Large intestine (tissue), 3 donors: ENCODE data around the gene TEP1. TPM values are rescaled to one million over a fixed set of nuclear protein-coding genes. Genes with fewer than 3 reads are reported as not detected.

Source experiments
- DNase-seq, 2 donors: peaks; one replicate each; pipeline versions ENCODE4 v3.0.0 to v3.0.0-alpha.2; 2013
- H3K27ac ChIP-seq: one replicate; pipeline ENCODE4 v1.5.1; 2013; ENCODE audit warnings: low read length
- H3K27me3 ChIP-seq: 2 replicates; pipeline ENCODE4 v1.6.1; 2013; ENCODE audit warnings: low read length; ENCODE audit not compliant: control insufficient read depth, insufficient read depth
- H3K36me3 ChIP-seq: 2 replicates; pipeline ENCODE4 v1.6.1; 2013; ENCODE audit warnings: low read length; ENCODE audit not compliant: control insufficient read depth, insufficient read depth
- H3K4me1 ChIP-seq: one replicate; pipeline ENCODE4 v1.6.1; 2013; ENCODE audit warnings: low read length; ENCODE audit not compliant: control insufficient read depth, insufficient read depth
- H3K4me3 ChIP-seq: one replicate; pipeline ENCODE4 v1.5.1; 2013; ENCODE audit warnings: low read length
- H3K9me3 ChIP-seq: one replicate; pipeline ENCODE4 v1.6.1; 2013; ENCODE audit warnings: mild to moderate bottlenecking, low read depth, low read length, moderate library complexity; ENCODE audit not compliant: control insufficient read depth
- WGBS: methylation state at CpG from one replicate; pipeline ENCODE4 v1.1.5; 2013; ENCODE audit warnings: low lambda C conversion rate; ENCODE audit not compliant: insufficient coverage; 5-methylcytosine and 5-hydroxymethylcytosine counted together
- polyA plus RNA-seq: library from polyadenylated mRNA; unstranded; fragments of 120-200 nt; gene quantifications from one replicate; pipeline ENCODE4 v1.2.1, GENCODE V29; 2013

Gene TEP1
- polyA plus RNA-seq, 1 donor, result 98.8 TPM

GRCh38 chr14:20387576-20387975 lies 25.7 kb downstream of the TEP1 start:
- Histone ChIP-seq H3K4me3 (no peak overlapping the region), H3K4me1 (no peaks in the 10 kb centered on the region), H3K27ac (no peak overlapping the region), H3K9me3 (no peaks in the 10 kb centered on the region), H3K36me3 (peaks cover 93% of the 10 kb centered on the region), H3K27me3 (no peaks in the 10 kb centered on the region)
- DNase-seq, result no peak
- WGBS, result 100% methylated on average over 1 of the region's 6 CpGs

- no peak overlapping the region for H3K4me3 ChIP-seq
- DNase-seq, result no peak
- H3K27ac ChIP-seq, result no peak overlapping the region
- H3K27me3 ChIP-seq, result no peaks in the 10 kb centered on the region
- H3K9me3 ChIP-seq, result no peaks in the 10 kb centered on the region
- peaks cover 94% of the 10 kb centered on the region for H3K36me3 ChIP-seq
- H3K4me1 ChIP-seq, result peaks cover 8% of the 10 kb centered on the region
- WGBS, result no CpG with 5 or more reads among the region's 17 CpGs
Measured at GRCh38 chr14:20386276-20386855, 26.9 kb downstream of the TEP1 start.

- H3K9me3 ChIP-seq, result no peaks in the 10 kb centered on the region
- WGBS, result no CpG with 5 or more reads among the region's 5 CpGs
- H3K4me1 ChIP-seq, result peaks cover 11% of the 10 kb centered on the region
- no peak for DNase-seq
- H3K27me3 ChIP-seq, result no peaks in the 10 kb centered on the region
- H3K4me3 ChIP-seq, result no peak overlapping the region
- H3K36me3 ChIP-seq, result peaks cover 93% of the 10 kb centered on the region
- H3K27ac ChIP-seq, result no peak overlapping the region
Measured at GRCh38 chr14:20384886-20385285, 28.4 kb downstream of the TEP1 start.

- H3K27me3 ChIP-seq, result no peaks in the 10 kb centered on the region
- no CpG with 5 or more reads among the region's 7 CpGs for WGBS
- H3K4me1 ChIP-seq, result peaks cover 11% of the 10 kb centered on the region
- H3K4me3 ChIP-seq, result no peak overlapping the region
- no peak for DNase-seq
- no peaks in the 10 kb centered on the region for H3K9me3 ChIP-seq
- no peak overlapping the region for H3K27ac ChIP-seq
- H3K36me3 ChIP-seq, result peaks cover 93% of the 10 kb centered on the region
Measured at GRCh38 chr14:20384321-20384720, 29.0 kb downstream of the TEP1 start.

- Histone ChIP-seq H3K9me3 (no peaks in the 10 kb centered on the region), H3K36me3 (peaks cover 94% of the 10 kb centered on the region), H3K27ac (no peak overlapping the region), H3K4me1 (peaks cover 11% of the 10 kb centered on the region), H3K4me3 (no peak overlapping the region), H3K27me3 (no peaks in the 10 kb centered on the region)
- DNase-seq, result no peak
- WGBS, result 100% methylated on average over 1 of the region's 5 CpGs
Measured at GRCh38 chr14:20383636-20384035, 29.7 kb downstream of the TEP1 start.

- WGBS, result no CpG with 5 or more reads among the region's 10 CpGs
- DNase-seq, result no peak
- no peaks in the 10 kb centered on the region for H3K27me3 ChIP-seq
- peaks cover 14% of the 10 kb centered on the region for H3K4me1 ChIP-seq
- peaks cover 94% of the 10 kb centered on the region for H3K36me3 ChIP-seq
- H3K4me3 ChIP-seq, result no peak overlapping the region
- no peak overlapping the region for H3K27ac ChIP-seq
- H3K9me3 ChIP-seq, result no peaks in the 10 kb centered on the region
Measured at GRCh38 chr14:20383032-20383431, 30.3 kb downstream of the TEP1 start.

GRCh38 chr14:20382526-20382925 lies 30.8 kb downstream of the TEP1 start:
- Histone ChIP-seq H3K27ac (no peak overlapping the region), H3K36me3 (peaks cover 94% of the 10 kb centered on the region), H3K4me3 (no peak overlapping the region), H3K27me3 (no peaks in the 10 kb centered on the region), H3K9me3 (no peaks in the 10 kb centered on the region), H3K4me1 (peaks cover 19% of the 10 kb centered on the region)
- WGBS, result no CpG with 5 or more reads among the region's 12 CpGs
- DNase-seq, result no peak

- Histone ChIP-seq H3K4me3 (no peak overlapping the region), H3K36me3 (peaks cover 93% of the 10 kb centered on the region), H3K27me3 (no peaks in the 10 kb centered on the region), H3K4me1 (peaks cover 31% of the 10 kb centered on the region), H3K27ac (peak overlapping the region; percentile 47), H3K9me3 (no peaks in the 10 kb centered on the region)
- no peak for DNase-seq
- WGBS, result no CpG with 5 or more reads among the region's 7 CpGs
Measured at GRCh38 chr14:20381341-20381740, 32.0 kb downstream of the TEP1 start.

GRCh38 chr14:20380681-20381080 lies 32.6 kb downstream of the TEP1 start:
- 30% methylated on average over 2 of the region's 6 CpGs for WGBS
- Histone ChIP-seq H3K36me3 (peaks cover 87% of the 10 kb centered on the region), H3K4me1 (peaks cover 35% of the 10 kb centered on the region), H3K27ac (peak overlapping the region; percentile 41), H3K9me3 (no peaks in the 10 kb centered on the region), H3K4me3 (no peak overlapping the region), H3K27me3 (no peaks in the 10 kb centered on the region)
- DNase-seq, result peak; percentile 29 to 66

- H3K27me3 ChIP-seq, result no peaks in the 10 kb centered on the region
- no peak for DNase-seq
- WGBS, result no CpG with 5 or more reads among the region's 1 CpG
- H3K9me3 ChIP-seq, result no peaks in the 10 kb centered on the region
- H3K27ac ChIP-seq, result peak overlapping the region; percentile 41
- peaks cover 82% of the 10 kb centered on the region for H3K36me3 ChIP-seq
- H3K4me1 ChIP-seq, result peaks cover 39% of the 10 kb centered on the region
- no peak overlapping the region for H3K4me3 ChIP-seq
Measured at GRCh38 chr14:20379743-20380142, 33.6 kb downstream of the TEP1 start.

- H3K27ac ChIP-seq, result peak overlapping the region; percentile 98
- peaks cover 82% of the 10 kb centered on the region for H3K36me3 ChIP-seq
- WGBS, result no CpG with 5 or more reads among the region's 2 CpGs
- no peak for DNase-seq
- H3K4me1 ChIP-seq, result peaks cover 39% of the 10 kb centered on the region
- no peaks in the 10 kb centered on the region for H3K27me3 ChIP-seq
- no peaks in the 10 kb centered on the region for H3K9me3 ChIP-seq
- no peak overlapping the region for H3K4me3 ChIP-seq
Measured at GRCh38 chr14:20377171-20377570, 36.1 kb downstream of the TEP1 start.
